NB4 (cell line): Measurements from ENCODE around the gene DHCR24.

Experiments
- MYC ChIP-seq: IDR thresholded peaks from 2 replicates; pipeline ENCODE4 v1.6.1; 2011; ENCODE audit warnings: low read depth, low read length
- POLR2A ChIP-seq: IDR thresholded peaks from 2 replicates; pipeline ENCODE4 v1.6.1; 2011; ENCODE audit warnings: mild to moderate bottlenecking; ENCODE audit not compliant: insufficient read length; ENCODE audit errors: extremely low read depth
- TF ChIP-seq, protein P1 (sequence below): IDR thresholded peaks from one replicate; pipeline ENCODE4 v1.5.1; 2012; ENCODE audit warnings: low read depth, low read length
- TF ChIP-seq, protein P2 (sequence below): IDR thresholded peaks from 2 replicates; pipeline ENCODE4 v1.6.1; 2011; ENCODE audit warnings: low read depth, low read length

DNA sequence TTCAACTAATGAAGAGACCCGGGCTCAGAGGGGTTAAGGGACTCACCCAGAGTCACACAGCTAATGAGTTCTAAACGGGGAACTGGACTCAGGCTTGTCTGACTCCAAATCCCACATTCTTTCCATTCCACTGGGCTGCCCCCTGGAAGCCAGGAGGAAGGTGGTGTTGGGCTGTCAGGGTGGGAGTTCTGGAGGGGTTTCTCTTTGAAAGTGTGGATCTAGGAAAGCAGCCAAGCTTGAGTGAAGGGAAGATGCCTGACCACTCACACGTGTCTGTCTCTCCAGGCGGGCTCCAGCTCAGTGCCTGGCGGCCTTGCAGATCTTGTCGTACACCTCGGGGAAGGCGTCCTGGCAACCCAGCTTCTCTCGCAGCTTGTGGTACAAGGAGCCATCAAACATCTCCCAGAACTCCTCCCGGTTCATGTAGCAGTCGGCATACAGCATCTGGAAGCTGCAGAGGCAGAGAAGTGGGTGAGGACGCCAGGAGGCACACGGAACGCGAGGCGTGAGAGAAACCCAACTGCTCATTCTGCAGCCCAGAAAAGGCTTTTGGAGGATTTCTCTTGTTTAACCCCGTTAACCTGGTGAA is 35.0 kb downstream of the DHCR24 start:
- TF ChIP-seq, protein P1, sequence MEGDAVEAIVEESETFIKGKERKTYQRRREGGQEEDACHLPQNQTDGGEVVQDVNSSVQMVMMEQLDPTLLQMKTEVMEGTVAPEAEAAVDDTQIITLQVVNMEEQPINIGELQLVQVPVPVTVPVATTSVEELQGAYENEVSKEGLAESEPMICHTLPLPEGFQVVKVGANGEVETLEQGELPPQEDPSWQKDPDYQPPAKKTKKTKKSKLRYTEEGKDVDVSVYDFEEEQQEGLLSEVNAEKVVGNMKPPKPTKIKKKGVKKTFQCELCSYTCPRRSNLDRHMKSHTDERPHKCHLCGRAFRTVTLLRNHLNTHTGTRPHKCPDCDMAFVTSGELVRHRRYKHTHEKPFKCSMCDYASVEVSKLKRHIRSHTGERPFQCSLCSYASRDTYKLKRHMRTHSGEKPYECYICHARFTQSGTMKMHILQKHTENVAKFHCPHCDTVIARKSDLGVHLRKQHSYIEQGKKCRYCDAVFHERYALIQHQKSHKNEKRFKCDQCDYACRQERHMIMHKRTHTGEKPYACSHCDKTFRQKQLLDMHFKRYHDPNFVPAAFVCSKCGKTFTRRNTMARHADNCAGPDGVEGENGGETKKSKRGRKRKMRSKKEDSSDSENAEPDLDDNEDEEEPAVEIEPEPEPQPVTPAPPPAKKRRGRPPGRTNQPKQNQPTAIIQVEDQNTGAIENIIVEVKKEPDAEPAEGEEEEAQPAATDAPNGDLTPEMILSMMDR = no peak
- no peak for TF ChIP-seq POLR2A
- TF ChIP-seq MYC = no peak
- TF ChIP-seq, protein P2, sequence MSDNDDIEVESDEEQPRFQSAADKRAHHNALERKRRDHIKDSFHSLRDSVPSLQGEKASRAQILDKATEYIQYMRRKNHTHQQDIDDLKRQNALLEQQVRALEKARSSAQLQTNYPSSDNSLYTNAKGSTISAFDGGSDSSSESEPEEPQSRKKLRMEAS = no peak
